Osteoblast (primary cell): ENCODE results near the gene IFNAR1. TPM values are rescaled to one million over a fixed set of nuclear protein-coding genes. Genes with fewer than 3 reads are reported as not detected.
A peak's percentile ranks its signal among the peaks of the same experiment; 100 is the strongest.

Experiments used
- DNase-seq: peaks from one replicate; pipeline ENCODE4 v3.0.0; 2011; ENCODE audit warnings: low spot score, mixed read lengths; ENCODE audit not compliant: insufficient read length; ENCODE audit errors: missing footprints
- H2AFZ ChIP-seq: 2 replicates; pipeline ENCODE4 v1.6.0; 2011; ENCODE audit warnings: mild to moderate bottlenecking, low read length
- H3K27ac ChIP-seq: 2 replicates; pipeline ENCODE4 v1.5.1; 2011; ENCODE audit warnings: mild to moderate bottlenecking, low read depth, low read length, moderate library complexity
- H3K27me3 ChIP-seq: 2 replicates; pipeline ENCODE4 v1.6.0; 2012; ENCODE audit warnings: mild to moderate bottlenecking, control low read depth, inconsistent platforms, low read length, moderate library complexity; ENCODE audit not compliant: insufficient read depth
- H3K36me3 ChIP-seq: 2 replicates; pipeline ENCODE4 v1.5.1; 2011; ENCODE audit warnings: mild to moderate bottlenecking, low read length, control low read depth, moderate library complexity; ENCODE audit not compliant: insufficient read depth
- H3K4me1 ChIP-seq: 2 replicates; pipeline ENCODE4 v1.5.1; 2011; ENCODE audit warnings: mild to moderate bottlenecking, low read length, control low read depth, moderate library complexity; ENCODE audit not compliant: insufficient read depth
- H3K4me2 ChIP-seq: 2 replicates; pipeline ENCODE4 v1.6.0; 2011; ENCODE audit warnings: mild to moderate bottlenecking, low read length; ENCODE audit not compliant: insufficient read depth
- H3K4me3 ChIP-seq: fragments of 200-600 bp; sonication (generic); 3 replicates; pipeline ENCODE4 v1.5.1; 2012; ENCODE audit warnings: mild to moderate bottlenecking, low read length, inconsistent platforms; ENCODE audit not compliant: insufficient read depth
- H3K79me2 ChIP-seq: 2 replicates; pipeline ENCODE4 v1.6.0; 2012; ENCODE audit warnings: mild to moderate bottlenecking, low read length, control low read depth, inconsistent platforms; ENCODE audit not compliant: insufficient read depth
- H3K9me3 ChIP-seq: 2 replicates; pipeline ENCODE4 v1.5.1; 2011; ENCODE audit warnings: low read depth, low read length, control low read depth
- H4K20me1 ChIP-seq: 2 replicates; pipeline ENCODE4 v1.6.0; 2012; ENCODE audit warnings: mild to moderate bottlenecking, low read length, control low read depth; ENCODE audit not compliant: insufficient read depth
- total RNA-seq: library from RNA; depleted of rRNA; stranded (reverse); fragments of >200 nt; gene quantifications from 2 replicates; pipeline ENCODE4 v1.2.3, GENCODE V29; 2012
- TF ChIP-seq, protein P1 (sequence below): IDR thresholded peaks from 2 replicates; pipeline ENCODE4 v1.5.1; 2011; ENCODE audit warnings: mild to moderate bottlenecking, low read depth, low read length, moderate library complexity; ENCODE audit errors: extremely low read depth

The IFNAR1 gene
- total RNA-seq: 26.1 and 28.0 TPM in 2 replicates

DNA sequence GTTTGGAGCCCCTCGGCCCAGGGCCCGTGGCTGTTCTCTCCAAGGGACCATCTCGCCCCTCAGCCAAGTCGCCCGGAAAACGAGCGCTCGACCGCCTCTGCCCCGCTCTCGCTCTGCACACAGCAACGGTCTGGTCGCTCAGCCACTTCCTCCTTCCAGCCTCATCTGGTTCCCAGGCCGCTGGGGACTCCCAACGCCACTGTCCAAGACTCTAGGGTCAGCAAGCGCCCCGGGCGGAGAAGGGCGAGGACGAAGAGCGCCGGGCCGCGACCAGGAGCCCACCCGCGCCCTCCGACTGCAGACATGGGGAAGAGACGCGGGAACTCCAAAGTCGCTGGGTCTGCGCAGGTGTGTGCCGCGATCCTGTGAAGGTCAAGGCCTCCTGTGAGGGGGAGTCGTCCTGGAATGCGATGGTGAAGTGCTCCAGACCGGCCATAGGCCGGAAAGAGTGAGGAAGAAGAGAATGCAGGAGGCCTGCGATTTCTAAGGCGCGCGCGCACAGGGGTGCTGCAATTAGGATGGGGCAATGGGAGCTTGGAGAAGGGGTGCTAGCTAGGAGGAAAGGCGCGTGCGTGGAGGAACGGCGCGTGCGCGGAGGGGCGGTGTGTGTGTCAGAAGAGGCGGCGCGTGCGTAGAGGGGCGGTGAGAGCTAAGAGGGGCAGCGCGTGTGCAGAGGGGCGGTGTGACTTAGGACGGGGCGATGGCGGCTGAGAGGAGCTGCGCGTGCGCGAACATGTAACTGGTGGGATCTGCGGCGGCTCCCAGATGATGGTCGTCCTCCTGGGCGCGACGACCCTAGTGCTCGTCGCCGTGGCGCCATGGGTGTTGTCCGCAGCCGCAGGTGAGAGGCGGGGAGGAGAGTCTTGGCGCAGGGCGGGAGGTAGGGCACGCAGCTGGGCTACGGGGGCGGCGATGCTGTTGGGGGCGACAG lies at the start of gene IFNAR1:
Gene IFNAR1 (plus strand): TSS at position 680 of the 931 bp plus-strand sequence. CDS start 86 bp downstream, at position 766.
- H4K20me1 ChIP-seq: peaks cover 10% of the 10 kb centered on the region
- peak within 1 kb of the TSS; percentile 97 for H3K4me2 ChIP-seq
- peak within 1 kb of the TSS; percentile 100 for H2AFZ ChIP-seq
- DNase-seq: peak; percentile 97
- H3K79me2 ChIP-seq: peaks cover 43% of the 10 kb centered on the region
- peak within 1 kb of the TSS; percentile 95 for H3K27ac ChIP-seq
- no peaks in the 10 kb centered on the region for H3K9me3 ChIP-seq
- TF ChIP-seq, protein P1, sequence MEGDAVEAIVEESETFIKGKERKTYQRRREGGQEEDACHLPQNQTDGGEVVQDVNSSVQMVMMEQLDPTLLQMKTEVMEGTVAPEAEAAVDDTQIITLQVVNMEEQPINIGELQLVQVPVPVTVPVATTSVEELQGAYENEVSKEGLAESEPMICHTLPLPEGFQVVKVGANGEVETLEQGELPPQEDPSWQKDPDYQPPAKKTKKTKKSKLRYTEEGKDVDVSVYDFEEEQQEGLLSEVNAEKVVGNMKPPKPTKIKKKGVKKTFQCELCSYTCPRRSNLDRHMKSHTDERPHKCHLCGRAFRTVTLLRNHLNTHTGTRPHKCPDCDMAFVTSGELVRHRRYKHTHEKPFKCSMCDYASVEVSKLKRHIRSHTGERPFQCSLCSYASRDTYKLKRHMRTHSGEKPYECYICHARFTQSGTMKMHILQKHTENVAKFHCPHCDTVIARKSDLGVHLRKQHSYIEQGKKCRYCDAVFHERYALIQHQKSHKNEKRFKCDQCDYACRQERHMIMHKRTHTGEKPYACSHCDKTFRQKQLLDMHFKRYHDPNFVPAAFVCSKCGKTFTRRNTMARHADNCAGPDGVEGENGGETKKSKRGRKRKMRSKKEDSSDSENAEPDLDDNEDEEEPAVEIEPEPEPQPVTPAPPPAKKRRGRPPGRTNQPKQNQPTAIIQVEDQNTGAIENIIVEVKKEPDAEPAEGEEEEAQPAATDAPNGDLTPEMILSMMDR: no peak
- no peaks in the 10 kb centered on the region for H3K27me3 ChIP-seq
- peak within 1 kb of the TSS; percentile 95 for H3K4me3 ChIP-seq
- no peaks in the 10 kb centered on the region for H3K36me3 ChIP-seq
- H3K4me1 ChIP-seq: peaks cover 11% of the 10 kb centered on the region

DNA sequence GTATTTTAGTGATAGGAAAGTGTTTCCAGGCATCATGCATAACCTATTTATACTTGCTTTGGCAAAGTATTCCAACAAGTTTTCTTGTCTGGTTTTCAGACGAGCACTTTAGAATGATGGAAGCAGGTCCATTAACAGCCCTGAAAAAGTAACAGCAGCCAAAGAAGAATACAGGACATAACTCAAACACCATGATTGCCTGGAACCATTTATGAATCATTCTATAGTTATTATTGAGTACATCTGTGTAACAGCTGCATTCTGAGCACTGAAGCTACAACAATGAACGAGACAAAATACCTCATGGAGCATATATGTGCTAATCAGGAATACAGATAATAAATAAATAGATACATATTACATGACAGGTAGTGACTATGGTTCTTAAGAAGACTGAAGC lies 46.0 kb upstream of the IFNAR1 start:
- no peaks in the 10 kb centered on the region for H3K27me3 ChIP-seq
- DNase-seq: no peak
- H3K79me2 ChIP-seq: no peaks in the 10 kb centered on the region
- no peak overlapping the region for H3K4me3 ChIP-seq
- no peak overlapping the region for H2AFZ ChIP-seq
- TF ChIP-seq, protein P1: no peak
- no peaks in the 10 kb centered on the region for H4K20me1 ChIP-seq
- H3K4me1 ChIP-seq: no peaks in the 10 kb centered on the region
- no peaks in the 10 kb centered on the region for H3K9me3 ChIP-seq
- H3K27ac ChIP-seq: no peak overlapping the region
- H3K4me2 ChIP-seq: no peak overlapping the region
- H3K36me3 ChIP-seq: peaks cover 62% of the 10 kb centered on the region

DNA sequence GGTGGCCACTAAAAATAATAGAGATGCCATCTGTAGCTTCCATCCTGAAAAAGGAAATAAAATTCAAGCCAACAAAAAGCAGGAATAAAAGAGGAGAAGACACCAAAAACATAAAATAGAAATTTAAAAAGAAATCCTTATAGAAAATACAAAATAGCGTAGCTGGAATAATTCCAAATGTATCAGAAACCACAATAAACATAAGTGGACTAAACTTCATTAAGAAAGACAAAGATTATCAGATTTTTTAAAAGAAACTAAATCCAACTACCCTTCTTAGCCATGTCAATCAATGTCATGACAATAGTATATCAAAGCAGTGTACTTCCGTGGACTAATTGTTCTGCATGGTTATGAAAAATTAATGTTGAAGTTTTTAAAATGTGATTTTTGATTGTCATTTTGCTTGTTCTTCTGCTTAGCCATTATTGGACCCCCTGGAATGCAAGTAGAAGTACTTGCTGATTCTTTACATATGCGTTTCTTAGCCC lies 45.4 kb upstream of the IFNAR1 start:
- Histone ChIP-seq H3K27ac (no peak overlapping the region), H2AFZ (no peak overlapping the region), H3K27me3 (no peaks in the 10 kb centered on the region), H3K9me3 (no peaks in the 10 kb centered on the region), H3K4me3 (no peak overlapping the region), H3K4me1 (no peaks in the 10 kb centered on the region), H3K79me2 (no peaks in the 10 kb centered on the region), H3K36me3 (peaks cover 66% of the 10 kb centered on the region), H3K4me2 (no peak overlapping the region), H4K20me1 (no peaks in the 10 kb centered on the region)
- DNase-seq: no peak
- TF ChIP-seq, protein P1: no peak

DNA sequence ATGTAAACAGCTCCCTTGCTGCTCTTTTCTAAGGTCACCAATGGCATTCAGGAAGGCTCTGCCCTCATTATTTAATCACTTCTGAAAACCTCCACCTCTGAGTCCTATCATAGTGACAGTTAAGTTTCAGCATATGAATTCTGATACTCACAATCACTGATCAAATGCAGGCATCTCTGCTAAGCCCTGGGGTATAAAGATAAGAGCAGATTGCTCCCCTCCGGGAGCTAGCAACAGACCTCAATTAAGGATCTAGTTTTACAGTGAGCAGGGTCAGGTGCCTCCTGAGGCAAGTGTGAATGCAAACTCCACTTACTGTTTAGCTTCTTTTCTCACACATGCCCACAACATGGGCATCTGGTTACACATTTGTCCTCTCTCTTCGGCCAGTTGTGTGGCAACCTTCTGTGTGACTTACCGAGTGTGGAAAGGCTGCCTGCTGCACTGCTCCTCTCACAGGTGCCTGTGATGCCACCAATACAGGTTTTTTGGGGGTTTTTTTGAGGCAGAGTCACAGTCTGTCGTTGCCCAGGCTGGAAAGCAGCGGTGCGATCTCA lies 43.6 kb upstream of the IFNAR1 start:
- Histone ChIP-seq H3K4me2 (no peak overlapping the region), H3K79me2 (no peaks in the 10 kb centered on the region), H2AFZ (no peak overlapping the region), H3K4me3 (no peak overlapping the region), H3K9me3 (no peaks in the 10 kb centered on the region), H3K27me3 (no peaks in the 10 kb centered on the region), H3K27ac (no peak overlapping the region), H3K36me3 (peaks cover 62% of the 10 kb centered on the region), H3K4me1 (no peaks in the 10 kb centered on the region), H4K20me1 (no peaks in the 10 kb centered on the region)
- no peak for DNase-seq
- TF ChIP-seq, protein P1: no peak
